Retinal pigment epithelial cell (primary cell): ENCODE results near the gene NEDD9.

Source experiments
- DNase-seq: peaks from one replicate; pipeline ENCODE4 v3.0.0-alpha.2; 2010; ENCODE audit warnings: low read depth
- H3K4me3 ChIP-seq: 2 replicates; pipeline ENCODE4 v1.5.1; 2011; ENCODE audit warnings: mild to moderate bottlenecking, low read length, control low read depth, moderate library complexity
- CTCF ChIP-seq: conservative IDR thresholded peaks from 2 replicates; pipeline ENCODE4 v1.5.1; 2011; ENCODE audit warnings: low read depth, low read length, control low read depth, inconsistent platforms

The NEDD9 gene

GRCh38 chr6:11187301-11187700 lies 45.2 kb downstream of the NEDD9 start:
- DNase-seq: no peak
- H3K4me3 ChIP-seq: no peak overlapping the region
- no peak for TF ChIP-seq CTCF

GRCh38 chr6:11185204-11185842 lies 47.1 kb downstream of the NEDD9 start:
- H3K4me3 ChIP-seq: no peak overlapping the region
- TF ChIP-seq CTCF: no peak
- no peak for DNase-seq

GRCh38 chr6:11183761-11184362 lies 48.6 kb downstream of the NEDD9 start:
- TF ChIP-seq CTCF: no peak
- no peak overlapping the region for H3K4me3 ChIP-seq
- no peak for DNase-seq

- no peak for TF ChIP-seq CTCF
- H3K4me3 ChIP-seq: no peak overlapping the region
- no peak for DNase-seq
These were observed 50.9 kb downstream of the NEDD9 start for GRCh38 chr6:11181478-11182136.

GRCh38 chr6:11179419-11180202 lies 52.9 kb downstream of the NEDD9 start:
- H3K4me3 ChIP-seq: no peak overlapping the region
- no peak for TF ChIP-seq CTCF
- no peak for DNase-seq

- no peak for DNase-seq
- no peak for TF ChIP-seq CTCF
- no peak overlapping the region for H3K4me3 ChIP-seq
These were observed 53.4 kb downstream of the NEDD9 start for GRCh38 chr6:11179088-11179418.
